GM10248 (cell line): Measurements from ENCODE around the gene KCTD2.

Experiments
- CTCF ChIA-PET: fragments of 300-600 bp; sonication (Branson Sonifier 250); formaldehyde crosslinking; extraction: SDS; loops from one replicate; lab custom pipeline; 2021; ENCODE audit warnings: antibody characterized with exemption; lab: Yijun Ruan, JAX
- POLR2A ChIA-PET: fragments of 350-650 bp; sonication (Branson Sonifier 250); formaldehyde crosslinking; extraction: SDS; loops from one replicate; lab custom pipeline; 2020; ENCODE audit warnings: antibody characterized with exemption; lab: Yijun Ruan, JAX
- DNase-seq: peaks from one replicate; pipeline ENCODE4 v3.0.0; 2012; ENCODE audit errors: extremely low spot score
- CTCF ChIP-seq: IDR thresholded peaks from 2 replicates; pipeline ENCODE4 v1.5.1; 2012; ENCODE audit warnings: mild to moderate bottlenecking, low read depth; ENCODE audit errors: extremely low read depth, missing control alignments, control extremely low read depth

The KCTD2 gene

GRCh38 chr17:75074532-75074931, 27.5 kb downstream of the KCTD2 start:
- ChIA-PET CTCF (interaction anchor here (1.4 to 6.1 kb wide), 4 partner anchors 14 to 57 kb away, joined by 5 to 23 read pairs (median 12); partner anchors contain the start of gene NT5C), POLR2A (no interaction called here)
- no peak for DNase-seq
- no peak for TF ChIP-seq CTCF

GRCh38 chr17:75075597-75076336, 28.7 kb downstream of the KCTD2 start:
- no peak for TF ChIP-seq CTCF
- ChIA-PET POLR2A (interaction anchor here (0.6 to 1.1 kb wide), 3 partner anchors 9 to 79 kb away, joined by 3 to 8 read pairs (median 3); partner anchors contain the start of genes ARMC7 and JPT1), CTCF (interaction anchor here (1.0 to 6.1 kb wide), 8 partner anchors 7 to 125 kb away, joined by 3 to 23 read pairs (median 8); partner anchors contain the start of gene NT5C)
- no peak for DNase-seq

- ChIA-PET POLR2A (no interaction called here), CTCF (interaction anchor here (1.1 to 3.9 kb wide), 7 partner anchors 9 to 194 kb away, joined by 3 to 23 read pairs (median 6); partner anchors contain the start of genes MIF4GD and NT5C)
- DNase-seq = peak; percentile 54
- no peak for TF ChIP-seq CTCF
Measured at GRCh38 chr17:75077072-75077495, 30.1 kb downstream of the KCTD2 start.

GRCh38 chr17:75077496-75078283, 30.7 kb downstream of the KCTD2 start:
- ChIA-PET POLR2A (no interaction called here), CTCF (interaction anchor here (1.0 to 3.9 kb wide), 12 partner anchors 9 to 193 kb away, joined by 3 to 23 read pairs (median 6); partner anchors contain the start of genes MIF4GD and SLC16A5)
- DNase-seq = peak; percentile 75
- peak; percentile 40 for TF ChIP-seq CTCF

- DNase-seq = peak; percentile 74
- CTCF ChIA-PET = interaction anchor here (0.9 to 3.9 kb wide), 11 partner anchors 9 to 123 kb away, joined by 3 to 23 read pairs (median 5); partner anchors contain the start of gene SLC16A5
- POLR2A ChIA-PET = interaction anchor here (0.6 to 0.9 kb wide), 2 partner anchors 27 to 36 kb away, joined by 3 to 4 read pairs; no protein-coding TSS in a partner anchor
- TF ChIP-seq CTCF = no peak
Measured at GRCh38 chr17:75078284-75079022, 31.4 kb downstream of the KCTD2 start.
